HG03108 (cell line): Measurements from ENCODE around the gene PCIF1.
"Not testable (repeated sequence)": the region's sequence is repeated elsewhere in the genome, so short reads cannot be mapped to it uniquely, and the experiment has no call there.

Source experiments
- ATAC-seq: cut with Tn5 transposase; IDR thresholded peaks from one replicate; pipeline ENCODE4 v1.9.1; 2021; ENCODE audit warnings: moderate library complexity; ENCODE audit not compliant: unreplicated experiment

PCIF1 gene

DNA sequence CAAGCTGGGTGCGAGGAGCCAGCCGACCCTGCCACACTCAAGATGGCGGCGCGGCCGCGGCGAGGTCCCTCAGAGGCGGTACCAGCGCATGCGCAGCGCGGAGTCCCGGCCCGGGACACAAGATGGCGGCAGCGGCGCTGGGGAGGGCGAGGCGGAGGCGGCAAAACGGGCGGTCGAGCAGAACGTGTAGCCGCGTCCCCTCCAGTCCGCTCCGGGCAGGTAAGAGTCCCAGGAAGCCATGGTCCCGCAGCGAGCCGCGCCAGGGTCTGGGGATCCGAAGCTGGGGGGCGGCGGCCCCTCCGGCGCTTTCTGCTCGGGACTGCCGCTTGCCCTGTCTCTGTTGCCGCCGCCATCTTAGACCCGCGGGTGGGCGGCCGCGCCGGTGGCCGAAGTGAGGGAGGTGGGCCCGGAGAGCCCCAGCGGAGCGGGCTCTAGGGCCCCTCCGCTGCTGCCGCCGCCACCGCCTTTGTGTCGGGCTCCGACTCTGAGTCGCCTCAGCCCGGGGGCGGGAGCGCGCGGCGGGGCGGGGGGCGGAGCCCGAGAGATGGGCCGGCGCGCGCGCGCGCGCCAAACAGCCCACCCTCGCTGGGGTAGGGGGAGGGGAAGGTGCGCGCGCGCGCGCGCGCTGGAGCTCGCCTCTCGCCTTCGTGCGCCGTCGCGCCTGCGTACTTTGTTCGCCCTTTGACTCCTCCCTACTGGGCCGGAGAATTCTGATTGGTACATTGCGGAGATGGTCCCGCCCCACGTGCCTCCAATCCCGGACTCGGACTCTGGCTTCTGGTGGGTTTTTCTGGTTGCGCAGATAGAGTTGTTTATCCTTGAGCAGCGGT is at the start of gene PCIF1:
Gene PCIF1, plus strand, starts transcription at position 98 of the 830 bp plus-strand sequence. CDS start 4,317 bp downstream, outside the sequence.
- ATAC-seq: peak; percentile 77

- no peak for ATAC-seq
Observed at GRCh38 chr20:45886590-45887345, 47.7 kb upstream of the PCIF1 start.

DNA sequence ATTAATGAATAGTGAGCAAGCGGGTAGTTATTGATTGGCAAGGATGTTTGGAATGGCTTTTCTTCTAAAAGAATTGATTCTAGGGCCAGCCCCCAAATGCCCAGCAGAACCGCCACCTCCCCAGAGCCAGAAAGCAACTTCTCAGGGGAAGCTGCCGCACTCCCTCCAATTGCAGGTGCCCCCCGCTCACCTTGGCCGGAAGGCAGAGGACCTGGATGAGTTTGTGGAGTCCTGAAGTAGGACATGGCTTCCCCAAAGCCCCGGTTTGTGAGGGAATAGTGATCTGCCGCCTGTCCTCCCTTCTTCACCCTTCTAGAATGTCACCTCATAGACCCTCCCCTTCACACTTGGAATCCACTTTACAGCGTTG is 47.2 kb upstream of the PCIF1 start, which contains the start of gene SPATA25:
Gene SPATA25, minus strand, starts transcription at position 277 of the 370 bp plus-strand sequence. Its CDS starts 32 bp downstream, at position 245.
- no peak for ATAC-seq

- no peak for ATAC-seq
Observed at GRCh38 chr20:45888681-45889080, 45.8 kb upstream of the PCIF1 start.

DNA sequence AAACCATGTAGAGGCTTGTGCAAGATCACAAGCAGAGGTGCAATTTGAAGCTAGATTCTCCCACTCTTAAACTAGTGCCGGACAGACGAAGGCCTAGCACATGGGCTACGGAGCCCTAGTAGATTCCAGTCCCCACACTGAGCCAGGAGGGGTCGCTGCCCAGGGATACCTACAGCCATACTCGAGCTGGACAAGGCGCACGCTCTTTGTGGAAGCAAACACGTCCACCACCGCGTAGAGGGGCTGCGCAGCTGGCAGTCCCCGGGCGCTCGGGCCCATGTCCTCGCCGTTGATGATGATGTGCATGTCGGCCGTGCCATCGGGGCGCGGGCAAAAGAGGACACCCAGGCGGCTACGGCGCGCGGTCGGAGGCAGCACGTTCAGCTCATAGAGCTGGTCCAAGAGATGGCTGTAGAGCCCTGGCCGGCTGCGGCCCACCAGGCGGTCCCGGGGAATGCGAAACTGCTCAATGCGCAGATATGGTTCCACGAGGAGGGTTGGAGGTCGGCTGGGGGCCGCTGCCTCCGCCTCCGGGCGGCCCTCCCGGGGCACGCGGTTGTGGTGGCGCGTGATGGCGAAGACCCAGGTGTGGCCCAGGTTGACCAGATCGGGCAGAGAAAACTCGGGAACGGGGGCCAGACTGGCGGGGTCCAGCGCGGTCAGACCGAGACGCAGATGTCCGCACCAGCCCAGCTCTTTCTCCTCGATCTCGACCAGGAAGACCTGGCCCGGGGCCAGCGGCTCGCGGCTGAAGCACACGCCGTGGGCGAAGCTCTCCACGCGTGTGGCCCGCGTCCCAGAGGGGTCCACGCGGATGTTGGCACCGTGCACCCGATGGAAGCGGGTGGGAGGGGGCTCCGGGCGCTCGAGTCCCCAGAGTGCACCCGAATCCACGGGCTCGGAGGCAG is 44.2 kb upstream of the PCIF1 start:
- peak; percentile 25 for ATAC-seq

DNA sequence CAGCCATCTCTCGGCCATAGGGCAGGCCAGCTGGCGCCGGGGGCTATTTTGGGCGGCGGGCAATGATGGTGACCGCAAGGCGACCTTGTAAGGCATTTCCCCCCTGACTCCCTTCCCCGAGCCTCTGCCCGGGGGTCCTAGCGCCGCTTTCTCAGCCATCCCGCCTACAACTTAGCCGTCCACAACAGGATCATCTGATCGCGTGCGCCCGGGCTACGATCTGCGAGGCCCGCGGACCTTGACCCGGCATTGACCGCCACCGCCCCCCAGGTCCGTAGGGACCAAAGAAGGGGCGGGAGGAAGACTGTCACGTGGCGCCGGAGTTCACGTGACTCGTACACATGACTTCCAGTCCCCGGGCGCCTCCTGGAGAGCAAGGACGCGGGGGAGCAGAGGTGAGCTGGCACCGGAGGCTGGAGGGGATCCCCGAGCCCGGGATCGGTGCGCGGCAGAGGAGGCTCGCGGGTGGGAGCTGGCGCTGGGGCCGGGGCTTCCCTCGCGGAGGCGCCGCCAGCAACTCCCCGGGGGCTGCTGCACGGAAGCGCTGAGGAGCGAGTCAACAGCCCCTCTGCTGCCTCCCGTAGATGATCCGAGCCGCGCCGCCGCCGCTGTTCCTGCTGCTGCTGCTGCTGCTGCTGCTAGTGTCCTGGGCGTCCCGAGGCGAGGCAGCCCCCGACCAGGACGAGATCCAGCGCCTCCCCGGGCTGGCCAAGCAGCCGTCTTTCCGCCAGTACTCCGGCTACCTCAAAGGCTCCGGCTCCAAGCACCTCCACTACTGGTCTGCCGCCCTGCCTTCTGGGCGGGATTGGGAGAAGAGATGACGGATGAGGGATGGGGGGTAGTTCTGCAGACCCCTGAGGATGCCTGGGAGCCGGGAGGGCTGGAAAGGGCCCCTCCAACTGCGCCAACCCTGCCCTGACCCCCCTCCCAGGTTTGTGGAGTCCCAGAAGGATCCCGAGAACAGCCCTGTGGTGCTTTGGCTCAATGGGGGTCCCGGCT is 43.2 kb upstream of the PCIF1 start, which contains the start of the genes CTSA and NEURL2:
Gene CTSA, plus strand, starts transcription at position 351 of the 999 bp plus-strand sequence. Its CDS starts 234 bp downstream, at position 585.
Gene NEURL2, minus strand, starts transcription at position 224 of the 999 bp plus-strand sequence. Its CDS starts 217 bp downstream, at position 7.
- ATAC-seq: peak; percentile 68

- no peak for ATAC-seq
Observed at GRCh38 chr20:45892049-45892825, 42.2 kb upstream of the PCIF1 start.

GRCh38 chr20:45892828-45893500 is 41.5 kb upstream of the PCIF1 start:
- no peak for ATAC-seq

GRCh38 chr20:45893831-45894230 is 40.7 kb upstream of the PCIF1 start:
- no peak for ATAC-seq

DNA sequence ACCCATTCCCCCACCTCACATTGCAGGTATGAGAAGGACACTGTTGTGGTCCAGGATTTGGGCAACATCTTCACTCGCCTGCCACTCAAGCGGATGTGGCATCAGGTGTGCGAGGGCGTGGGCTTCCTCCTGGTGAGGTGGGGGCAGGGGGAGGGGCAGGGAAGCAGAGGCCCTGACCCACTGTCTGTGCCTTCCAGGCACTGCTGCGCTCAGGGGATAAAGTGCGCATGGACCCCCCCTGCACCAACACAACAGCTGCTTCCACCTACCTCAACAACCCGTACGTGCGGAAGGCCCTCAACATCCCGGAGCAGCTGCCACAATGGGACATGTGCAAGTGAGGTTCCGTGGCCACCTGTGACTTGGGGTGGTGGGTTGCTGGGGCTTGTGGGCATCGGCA is 39.7 kb upstream of the PCIF1 start:
- no peak for ATAC-seq

- ATAC-seq: no peak
Observed at GRCh38 chr20:45896641-45897161, 37.8 kb upstream of the PCIF1 start.

- no peak for ATAC-seq
Observed at GRCh38 chr20:45897289-45897688, 37.2 kb upstream of the PCIF1 start.

GRCh38 chr20:45897692-45898091 is 36.8 kb upstream of the PCIF1 start:
- no peak for ATAC-seq

DNA sequence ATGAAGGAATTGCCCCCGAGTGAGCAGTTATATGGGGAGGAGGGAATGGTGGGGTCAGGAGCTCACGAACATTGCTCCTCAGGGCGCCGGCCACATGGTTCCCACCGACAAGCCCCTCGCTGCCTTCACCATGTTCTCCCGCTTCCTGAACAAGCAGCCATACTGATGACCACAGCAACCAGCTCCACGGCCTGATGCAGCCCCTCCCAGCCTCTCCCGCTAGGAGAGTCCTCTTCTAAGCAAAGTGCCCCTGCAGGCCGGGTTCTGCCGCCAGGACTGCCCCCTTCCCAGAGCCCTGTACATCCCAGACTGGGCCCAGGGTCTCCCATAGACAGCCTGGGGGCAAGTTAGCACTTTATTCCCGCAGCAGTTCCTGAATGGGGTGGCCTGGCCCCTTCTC is 36.2 kb upstream of the PCIF1 start:
- ATAC-seq: no peak

- no peak for ATAC-seq
Observed at GRCh38 chr20:45899046-45899835, 35.2 kb upstream of the PCIF1 start.

DNA sequence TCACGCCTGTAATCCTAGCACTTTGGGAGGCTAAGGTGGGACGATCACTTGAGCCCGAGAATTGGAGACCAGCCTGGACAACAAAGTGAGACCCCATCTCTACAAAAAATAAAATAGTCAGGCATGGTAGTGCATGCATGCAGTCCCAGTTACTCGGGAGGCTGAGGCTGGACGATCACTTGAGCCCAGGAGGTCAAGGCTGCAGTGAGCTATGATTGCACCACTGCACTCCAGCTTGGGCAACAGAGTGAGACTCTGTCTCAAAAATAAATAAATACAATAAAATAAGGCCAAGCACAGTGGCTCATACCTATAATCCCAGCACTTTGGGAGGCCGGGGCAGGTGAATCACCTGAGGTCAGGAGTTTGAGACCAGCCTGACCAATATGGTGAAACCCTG is 33.2 kb upstream of the PCIF1 start:
- not testable (repeated sequence) for ATAC-seq

DNA sequence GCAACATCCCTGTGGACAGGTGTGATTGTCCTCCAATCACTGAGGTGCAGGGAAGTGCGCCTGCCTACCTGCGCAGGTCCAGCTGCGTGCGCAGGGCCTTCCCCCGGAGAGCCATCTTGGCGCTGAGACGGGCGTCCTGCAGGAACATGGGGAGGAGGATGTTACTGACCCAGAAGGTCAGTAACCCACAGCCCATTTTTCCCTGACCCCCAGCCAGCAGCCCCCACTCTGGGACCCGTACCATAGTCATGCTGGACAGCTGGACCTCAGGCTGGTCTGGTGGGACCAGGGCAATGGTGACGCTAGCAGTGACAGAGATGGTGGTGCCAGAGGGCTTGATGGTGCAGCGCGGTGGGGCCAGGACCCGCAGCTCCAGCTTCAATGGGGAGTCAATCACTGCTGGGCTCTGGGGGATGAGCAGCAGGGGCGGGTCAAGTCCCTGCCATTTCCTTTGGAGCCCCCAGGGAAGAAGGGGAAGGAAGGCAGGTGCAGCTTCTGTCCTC is 32.2 kb upstream of the PCIF1 start:
- no peak for ATAC-seq
